ENCODE results near the gene B3GALT4. TPM values are rescaled to one million over a fixed set of nuclear protein-coding genes. Genes with fewer than 3 reads are reported as not detected.
"Not testable (repeated sequence)": the region's sequence is repeated elsewhere in the genome, so short reads cannot be mapped to it uniquely, and the experiment has no call there.

The B3GALT4 gene
- total RNA-seq, 1 donor from 2014 or later: 9.3 TPM

DNA sequence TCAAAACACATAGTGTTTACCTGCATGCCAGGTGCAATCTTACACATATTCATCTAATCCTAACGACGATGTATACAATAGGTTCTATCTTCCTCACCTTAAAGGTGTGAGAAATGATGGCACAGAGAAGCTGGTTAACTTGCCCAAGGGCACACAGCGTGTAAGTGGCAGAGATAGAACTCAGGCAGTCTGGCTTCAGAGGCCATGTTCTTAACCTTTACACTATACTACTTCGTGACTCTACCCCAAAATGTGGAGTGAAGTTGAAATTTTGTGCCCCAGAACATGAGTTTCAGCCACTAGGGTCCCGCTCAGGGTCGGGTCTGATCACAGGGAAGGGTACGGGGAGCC, 5.8 kb upstream of the B3GALT4 start:
- no peak for DNase-seq (ENCODE audit: low spot score)
- intact Hi-C loops (cut with DNase I): loop anchor here (1.0 kb wide), 1 partner anchor 18 kb away; the partner anchor contains the start of genes PFDN6 and WDR46

DNA sequence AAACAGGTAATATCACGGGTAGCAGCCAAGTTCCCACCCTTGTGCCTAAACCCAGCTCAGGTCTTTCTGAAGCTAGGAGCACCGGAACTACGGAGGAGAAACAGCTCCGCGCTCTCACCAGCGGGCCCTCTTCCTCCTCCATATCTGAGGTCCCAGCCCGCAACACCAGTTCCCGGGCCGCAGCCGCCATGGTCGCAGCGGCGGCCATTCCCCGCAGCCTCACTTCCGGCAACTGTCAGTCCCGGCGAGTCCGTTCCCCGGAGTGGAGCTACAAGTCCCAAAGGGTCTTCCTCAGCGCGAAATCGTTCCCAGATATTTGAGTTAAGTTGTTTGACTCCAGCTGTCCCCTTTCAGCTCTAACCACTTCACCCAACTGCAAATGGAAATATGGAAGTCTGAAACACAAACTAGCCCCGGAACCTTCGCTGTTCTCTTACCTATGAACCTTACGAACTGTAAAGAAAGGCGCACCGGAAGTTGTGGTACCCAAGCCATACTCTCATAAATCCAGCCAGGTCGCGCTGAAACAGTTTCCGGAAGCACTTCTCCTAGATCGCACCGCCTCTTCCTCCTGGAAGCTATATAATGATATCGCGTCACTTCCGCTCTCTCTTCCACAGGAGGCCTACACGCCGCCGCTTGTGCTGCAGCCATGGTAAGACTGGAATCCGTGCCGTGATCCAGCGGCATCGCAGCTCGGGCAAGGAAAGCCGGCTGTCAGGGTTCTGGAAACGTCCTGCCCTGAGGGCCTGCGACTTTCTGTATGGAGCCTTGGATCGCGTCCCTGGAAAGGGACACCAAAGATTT, 5.3 kb upstream of the B3GALT4 start, which contains the start of the genes RPS18 and VPS52:
Gene RPS18 (plus strand): TSS at position 608 of the 807 bp plus-strand sequence. CDS start 45 bp downstream, at position 653.
Gene VPS52 (minus strand): TSS at position 409 of the 807 bp plus-strand sequence. CDS start 201 bp downstream, at position 208.
- peak; percentile 96 for DNase-seq (ENCODE audit: low spot score)
- intact Hi-C loops (cut with DNase I): loop anchor here (1.0 kb wide), 1 partner anchor 18 kb away; the partner anchor contains the start of genes PFDN6 and WDR46

DNA sequence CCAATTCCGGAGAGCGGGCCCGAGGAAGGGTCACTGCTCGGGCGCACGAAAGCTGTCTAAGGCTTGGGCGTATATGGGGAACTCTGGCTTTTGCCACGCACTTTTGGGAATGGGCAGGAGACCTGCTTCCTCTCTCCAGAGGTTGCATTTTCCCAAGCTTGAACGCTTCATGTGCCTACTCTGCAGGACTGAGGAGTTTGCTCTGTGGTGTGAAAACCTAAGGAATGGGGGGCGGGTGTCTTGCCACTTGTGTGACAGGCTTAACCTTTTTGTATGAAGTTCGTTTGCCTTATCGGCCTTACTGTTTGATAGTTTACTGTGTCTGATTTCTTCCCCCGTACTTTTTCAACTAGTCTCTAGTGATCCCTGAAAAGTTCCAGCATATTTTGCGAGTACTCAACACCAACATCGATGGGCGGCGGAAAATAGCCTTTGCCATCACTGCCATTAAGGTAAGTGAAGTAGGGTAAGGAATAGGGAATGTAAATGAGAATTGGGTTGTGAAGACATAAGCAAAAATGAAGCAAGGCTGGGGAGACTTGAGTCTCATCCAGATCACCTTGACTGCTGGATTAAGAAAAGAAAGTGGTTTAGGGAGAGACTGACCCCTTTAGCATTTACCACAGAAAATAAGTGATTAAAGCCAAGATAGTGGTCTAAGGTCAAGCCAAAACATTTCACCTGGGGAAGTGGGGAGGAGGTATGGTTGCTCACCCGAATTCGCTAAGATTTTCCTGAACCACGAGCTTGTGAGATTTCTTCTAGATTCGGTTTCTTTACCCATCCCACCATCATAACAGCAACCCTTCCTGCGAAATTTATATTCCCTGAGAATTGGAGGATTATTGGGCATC, 4.4 kb upstream of the B3GALT4 start:
- intact Hi-C loops (cut with DNase I): no loop called here
- DNase-seq (ENCODE audit: low spot score): no peak

DNA sequence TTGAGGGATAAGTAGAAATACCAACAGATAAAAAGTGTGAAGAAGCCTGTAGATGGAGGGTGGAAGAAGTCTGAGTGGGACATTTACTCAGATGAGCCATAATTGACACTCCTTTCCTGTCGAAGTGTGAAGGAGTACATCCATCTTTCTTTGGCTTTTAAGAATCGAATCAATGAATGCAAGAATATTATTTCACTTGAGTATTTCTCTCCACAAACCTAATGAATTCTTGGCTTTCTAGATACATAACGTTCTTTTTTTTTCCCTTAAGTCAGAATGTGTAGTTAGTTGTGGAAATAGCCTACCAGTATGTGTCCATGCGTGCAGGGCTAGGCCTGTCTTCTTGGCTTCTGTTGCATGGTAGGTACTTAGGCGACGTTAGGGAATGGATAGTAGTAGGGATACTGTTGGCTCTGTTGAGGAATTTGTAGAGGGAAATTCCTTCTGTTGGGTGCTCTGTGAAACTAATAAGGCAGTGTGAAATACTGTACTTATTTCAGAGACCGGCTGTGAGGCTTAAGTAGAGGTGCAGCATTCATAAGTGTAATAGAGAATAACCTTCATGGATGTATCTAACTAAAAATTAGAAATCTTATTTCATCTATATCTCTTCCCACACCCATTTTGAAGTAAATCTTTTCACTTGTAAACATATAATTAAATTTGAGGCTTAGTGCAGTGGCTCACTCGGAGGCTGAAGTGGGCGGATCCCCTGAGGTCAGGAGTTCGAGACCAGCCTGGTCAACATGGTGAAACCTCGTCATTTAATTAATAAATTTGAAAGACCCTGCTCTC, 3.6 kb upstream of the B3GALT4 start:
- no peak for DNase-seq (ENCODE audit: low spot score)
- intact Hi-C loops (cut with DNase I): no loop called here

DNA sequence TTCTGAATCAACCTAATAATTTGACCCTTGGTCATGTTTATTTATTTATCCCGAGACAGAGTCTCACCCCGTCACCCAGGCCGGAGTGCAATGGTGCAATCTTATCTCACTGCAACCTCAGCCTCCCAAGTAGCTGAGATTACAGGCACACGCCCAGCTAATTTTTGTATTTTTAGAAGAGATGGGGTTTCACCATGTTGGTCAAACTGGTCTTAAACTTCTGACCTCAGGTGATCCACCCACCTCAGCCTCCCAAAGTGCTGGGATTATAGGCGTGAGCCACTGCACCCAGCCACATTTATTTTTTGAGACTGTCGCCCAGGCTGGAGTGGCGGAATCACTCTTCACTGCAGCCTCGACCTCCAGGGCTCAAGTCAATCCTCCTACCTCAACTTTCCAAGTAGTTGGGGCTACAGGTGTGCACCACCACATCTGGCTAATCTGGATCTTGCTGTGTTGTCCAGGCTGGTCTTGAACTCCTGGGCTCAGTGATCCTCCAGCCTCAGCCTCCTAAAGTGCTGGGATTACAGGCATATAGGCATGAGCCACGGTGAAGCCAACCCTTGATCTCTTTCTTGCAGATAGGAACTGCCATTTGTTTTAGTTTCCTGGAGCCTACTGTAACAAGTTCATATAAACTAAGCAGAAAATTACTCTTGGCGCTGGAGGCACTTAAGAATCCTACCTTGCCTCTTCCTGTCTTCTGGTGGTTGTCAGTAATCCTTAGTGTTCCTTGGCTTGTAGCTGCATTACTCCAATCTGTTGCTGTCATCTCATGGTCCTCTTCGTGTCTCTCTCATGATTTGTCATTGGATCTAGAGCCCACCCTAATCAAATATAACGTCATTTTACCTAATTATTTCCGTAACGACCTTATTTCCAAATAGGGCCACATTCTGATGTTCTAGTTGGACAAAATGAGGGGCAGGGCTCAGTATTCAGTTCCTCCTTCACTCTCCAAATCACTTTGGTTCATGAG, 2.7 kb upstream of the B3GALT4 start:
- DNase-seq (ENCODE audit: low spot score): no peak
- intact Hi-C loops (cut with DNase I): no loop called here

DNA sequence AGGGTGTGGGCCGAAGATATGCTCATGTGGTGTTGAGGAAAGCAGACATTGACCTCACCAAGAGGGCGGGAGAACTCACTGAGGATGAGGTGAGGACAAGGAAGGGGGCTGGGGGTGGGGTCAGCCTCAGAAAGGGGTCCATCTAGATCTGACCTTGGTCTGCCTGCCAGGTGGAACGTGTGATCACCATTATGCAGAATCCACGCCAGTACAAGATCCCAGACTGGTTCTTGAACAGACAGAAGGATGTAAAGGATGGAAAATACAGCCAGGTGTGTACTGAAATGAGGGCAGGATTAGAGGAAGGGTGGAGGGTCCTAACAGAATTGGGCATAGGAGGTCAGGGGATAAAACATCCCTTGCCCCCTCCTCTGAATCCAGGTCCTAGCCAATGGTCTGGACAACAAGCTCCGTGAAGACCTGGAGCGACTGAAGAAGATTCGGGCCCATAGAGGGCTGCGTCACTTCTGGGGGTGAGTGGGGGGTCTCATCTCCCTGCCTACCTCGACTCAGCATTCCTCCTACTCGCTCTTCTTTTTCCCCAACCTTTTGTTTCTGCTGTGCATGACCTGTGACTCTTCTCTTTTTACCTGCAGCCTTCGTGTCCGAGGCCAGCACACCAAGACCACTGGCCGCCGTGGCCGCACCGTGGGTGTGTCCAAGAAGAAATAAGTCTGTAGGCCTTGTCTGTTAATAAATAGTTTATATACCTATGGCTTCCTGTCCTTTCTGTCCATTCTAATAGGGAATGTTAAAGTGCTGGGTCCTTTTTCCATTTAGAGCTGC, 935 bp upstream of the B3GALT4 start:
- DNase-seq (ENCODE audit: low spot score); intact Hi-C loops (cut with DNase I): not testable (repeated sequence)

DNA sequence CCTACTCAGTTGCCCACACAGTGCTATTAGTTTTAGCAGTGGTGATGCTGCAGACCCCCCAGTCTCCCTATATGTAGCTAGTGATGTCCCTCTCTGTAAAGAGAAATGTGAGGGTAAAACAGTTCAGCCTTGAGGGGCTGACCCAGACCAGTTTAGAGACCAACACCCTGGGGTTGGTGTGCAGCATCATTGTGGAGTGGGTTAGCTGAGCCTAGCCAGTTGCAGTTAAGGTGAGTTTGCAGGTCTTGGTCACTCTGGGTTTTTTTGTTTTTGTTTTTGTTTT, 401 bp upstream of the B3GALT4 start:
- intact Hi-C loops (cut with DNase I): no loop called here
- DNase-seq (ENCODE audit: low spot score): no peak

DNA sequence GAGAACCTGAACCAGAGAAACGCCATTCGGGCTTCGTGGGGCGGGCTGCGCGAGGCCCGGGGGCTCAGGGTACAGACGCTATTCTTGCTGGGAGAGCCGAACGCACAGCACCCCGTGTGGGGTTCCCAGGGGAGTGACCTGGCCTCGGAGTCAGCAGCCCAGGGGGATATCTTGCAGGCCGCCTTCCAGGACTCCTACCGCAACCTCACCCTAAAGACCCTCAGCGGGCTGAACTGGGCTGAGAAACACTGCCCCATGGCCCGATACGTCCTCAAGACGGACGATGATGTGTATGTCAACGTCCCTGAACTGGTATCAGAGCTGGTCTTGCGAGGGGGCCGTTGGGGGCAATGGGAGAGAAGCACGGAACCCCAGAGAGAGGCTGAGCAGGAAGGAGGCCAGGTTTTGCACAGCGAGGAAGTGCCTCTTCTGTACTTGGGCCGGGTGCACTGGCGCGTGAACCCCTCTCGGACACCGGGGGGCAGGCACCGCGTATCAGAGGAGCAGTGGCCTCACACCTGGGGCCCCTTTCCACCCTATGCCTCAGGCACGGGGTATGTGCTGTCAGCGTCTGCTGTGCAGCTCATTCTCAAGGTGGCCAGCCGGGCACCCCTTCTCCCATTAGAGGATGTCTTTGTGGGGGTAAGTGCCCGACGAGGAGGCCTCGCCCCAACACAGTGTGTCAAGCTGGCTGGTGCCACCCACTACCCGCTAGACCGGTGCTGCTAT, 904 bp downstream of the B3GALT4 start:
- intact Hi-C loops (cut with DNase I): loop anchor here (1.0 kb wide), 1 partner anchor 21 kb away; no protein-coding TSS in a partner anchor
- no peak for DNase-seq (ENCODE audit: low spot score)

DNA sequence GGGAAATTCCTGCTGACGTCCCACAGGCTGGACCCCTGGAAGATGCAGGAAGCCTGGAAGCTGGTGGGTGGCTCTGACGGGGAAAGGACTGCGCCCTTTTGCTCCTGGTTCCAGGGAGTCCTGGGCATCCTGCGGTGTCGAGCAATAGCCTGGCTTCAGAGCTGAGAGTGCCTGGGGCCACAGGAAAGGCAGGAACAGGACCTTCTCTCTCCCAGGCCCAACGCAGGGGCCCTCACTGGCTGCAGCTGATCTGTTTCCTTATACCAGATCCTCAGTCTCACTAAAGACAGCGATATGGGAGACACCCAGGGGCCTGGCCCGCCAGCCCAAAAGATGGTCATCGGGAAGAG, 1.4 kb downstream of the B3GALT4 start:
- no peak for DNase-seq (ENCODE audit: low spot score)
- intact Hi-C loops (cut with DNase I): no loop called here

DNA sequence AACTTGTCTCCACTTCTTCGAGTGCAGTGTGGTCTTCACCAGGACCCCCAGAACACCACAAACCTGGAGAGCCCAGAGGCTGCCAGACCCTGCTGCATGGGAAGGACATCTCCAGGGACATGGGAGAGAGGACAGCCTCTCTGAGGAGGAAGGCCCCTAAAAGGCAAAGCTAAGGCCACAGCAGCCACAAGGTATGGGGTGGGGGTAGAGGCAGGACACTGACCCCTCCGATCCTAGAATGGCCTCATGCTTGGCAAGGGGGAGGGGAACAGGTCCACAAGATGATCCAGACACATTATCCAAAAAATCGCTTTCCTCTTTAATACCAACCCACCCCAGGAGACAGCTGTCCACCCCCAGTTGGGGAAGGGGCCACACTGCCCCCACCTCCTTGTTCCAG, 1.9 kb downstream of the B3GALT4 start:
- no peak for DNase-seq (ENCODE audit: low spot score)
- intact Hi-C loops (cut with DNase I): no loop called here

DNA sequence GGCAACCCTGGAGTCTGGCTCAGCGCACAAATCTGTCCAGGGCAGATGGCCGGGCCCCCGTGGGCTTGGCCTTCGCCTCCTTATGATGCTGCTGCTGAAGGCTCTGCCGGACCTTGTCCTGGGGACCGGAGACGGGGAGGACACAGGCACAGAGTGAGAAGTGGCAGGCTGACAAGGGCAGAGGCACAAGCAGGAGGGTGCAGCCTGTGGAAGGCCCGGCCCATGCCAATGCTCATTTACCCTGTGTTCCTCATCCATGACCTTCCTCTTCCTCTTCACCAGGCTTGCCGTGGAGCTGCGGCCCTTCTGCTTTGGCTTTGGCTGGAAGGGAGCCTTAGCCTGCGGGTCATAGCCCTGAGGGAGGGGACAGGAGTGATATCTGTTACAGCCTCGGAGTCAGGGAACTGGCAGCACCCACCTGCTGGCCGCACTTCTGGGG, 2.4 kb downstream of the B3GALT4 start:
- DNase-seq (ENCODE audit: low spot score): no peak
- intact Hi-C loops (cut with DNase I): no loop called here

DNA sequence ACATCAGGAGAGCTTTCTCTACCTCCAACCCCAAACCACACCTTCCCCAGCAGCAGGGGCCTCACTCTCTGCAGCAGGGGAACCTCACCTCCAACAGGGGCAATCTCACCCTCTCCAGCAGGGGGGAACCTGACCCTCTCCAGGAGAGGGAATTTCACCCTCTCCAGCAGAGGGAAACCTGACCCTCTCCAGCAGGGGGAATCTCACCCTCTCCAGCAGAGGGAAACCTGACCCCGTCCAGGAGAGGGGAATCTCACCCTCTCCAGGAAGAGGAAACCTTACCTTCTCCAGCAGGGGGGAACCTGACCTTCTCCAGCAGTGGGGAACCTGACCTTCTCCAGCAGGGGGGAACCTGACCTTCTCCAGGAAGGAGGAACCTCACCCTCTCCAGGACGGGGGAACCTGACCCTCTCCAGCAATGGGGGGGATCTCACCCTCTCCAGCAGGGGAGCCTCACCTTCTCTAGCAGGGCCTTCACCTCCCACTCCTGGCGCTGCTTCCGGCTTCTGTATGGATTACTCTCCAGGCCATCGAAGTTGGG, 3.1 kb downstream of the B3GALT4 start:
- DNase-seq (ENCODE audit: low spot score): no peak
- intact Hi-C loops (cut with DNase I): loop anchor here (2.0 kb wide), 1 partner anchor 65 kb away; no protein-coding TSS in a partner anchor

DNA sequence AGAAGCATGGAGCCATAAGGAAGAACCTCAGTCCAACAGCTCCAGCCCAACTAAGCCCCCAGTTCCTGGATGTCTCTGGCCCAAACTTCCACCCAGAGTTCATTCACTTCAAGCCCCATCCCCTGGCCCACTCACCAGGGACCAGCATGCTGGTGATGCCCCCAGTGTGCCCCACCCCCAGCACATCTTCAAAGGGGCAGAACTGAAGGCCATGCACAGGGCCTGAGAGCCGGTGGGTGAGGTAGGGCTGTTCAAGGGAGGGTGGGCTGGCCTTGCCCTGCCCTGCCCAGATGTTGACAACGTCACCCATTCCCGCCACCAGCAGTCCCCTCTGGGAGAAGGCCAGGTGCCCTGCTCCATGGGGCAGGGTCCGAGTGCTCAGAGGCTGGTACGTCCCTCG, 3.6 kb downstream of the B3GALT4 start:
- DNase-seq (ENCODE audit: low spot score): no peak
- intact Hi-C loops (cut with DNase I): loop anchor here (2.0 kb wide), 1 partner anchor 64 kb away; no protein-coding TSS in a partner anchor

DNA sequence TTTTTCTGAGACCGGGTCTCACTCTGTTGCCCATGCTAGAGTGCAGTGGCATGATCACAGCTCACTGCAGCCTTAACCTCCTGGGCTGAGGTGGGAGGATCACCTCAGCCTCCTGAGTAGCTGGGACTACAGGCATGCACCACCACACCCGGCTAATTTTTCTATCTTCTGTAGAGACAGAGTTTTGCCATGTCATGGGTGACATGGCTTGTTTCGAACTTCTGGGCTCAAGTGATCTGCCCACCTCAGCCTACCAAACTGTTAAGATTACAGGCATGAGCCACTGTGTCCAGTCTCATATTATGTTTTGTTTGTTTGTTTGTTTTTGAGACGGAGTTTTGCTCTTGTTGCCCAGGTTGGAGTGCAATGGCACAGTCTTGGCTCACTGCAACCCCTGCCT, 8.3 kb downstream of the B3GALT4 start:
- intact Hi-C loops (cut with DNase I); DNase-seq (ENCODE audit: low spot score): not testable (repeated sequence)

DNA sequence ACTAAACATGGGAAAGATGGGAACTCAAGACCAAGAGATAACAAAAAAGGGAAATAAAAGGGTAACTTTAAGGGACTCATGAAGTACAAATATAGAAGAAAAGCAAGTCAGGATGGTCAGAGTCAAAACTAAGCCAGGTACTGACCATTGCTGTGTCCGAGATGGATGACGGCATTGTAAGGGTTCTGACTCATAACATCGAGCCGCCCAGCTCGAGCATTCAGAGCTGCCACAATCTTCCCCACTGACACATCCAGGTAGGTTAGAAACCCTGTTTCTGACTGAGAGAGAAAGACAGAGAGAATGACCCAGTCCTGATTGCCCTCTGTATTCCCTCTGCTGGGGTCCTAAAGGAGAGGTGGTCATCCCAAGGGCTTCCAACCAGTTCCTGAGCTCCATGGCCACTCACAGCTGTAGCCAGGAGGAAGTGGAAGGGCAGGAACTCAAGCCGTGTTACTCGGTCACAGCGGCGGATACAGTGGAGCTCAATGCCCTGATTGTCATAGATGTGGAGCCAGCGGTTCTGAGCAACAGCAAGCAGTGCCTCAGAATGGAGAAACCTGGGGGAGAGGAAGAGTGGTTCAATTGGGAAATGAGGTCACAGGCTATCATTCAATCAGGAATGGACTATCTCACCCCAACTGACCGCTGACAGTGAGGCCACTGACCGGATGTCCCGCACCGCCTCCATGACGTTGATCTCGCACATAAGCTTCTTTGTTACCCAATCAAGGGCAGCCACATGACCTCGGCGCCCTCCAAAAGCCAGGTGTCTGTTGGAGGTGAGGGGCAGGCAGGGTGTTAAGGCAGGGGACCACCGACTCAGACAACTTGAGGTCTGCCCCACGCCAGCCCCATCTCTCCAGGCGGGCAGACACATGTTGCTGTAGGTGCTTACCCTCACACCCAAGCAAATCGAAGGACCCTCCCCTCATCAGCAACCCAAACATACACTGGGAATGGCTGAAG, 10.3 kb downstream of the B3GALT4 start:
- no peak for DNase-seq (ENCODE audit: low spot score)
- intact Hi-C loops (cut with DNase I): no loop called here
